ENCODE measurements around the gene STN1.

- no peak for TF ChIP-seq REST (IDR thresholded peaks at IDR 0.05; ENCODE audit: insufficient read depth in 1 of 2, low read depth in 2 of 2, low read length in 1 of 2)
- TF ChIP-seq, protein P1, sequence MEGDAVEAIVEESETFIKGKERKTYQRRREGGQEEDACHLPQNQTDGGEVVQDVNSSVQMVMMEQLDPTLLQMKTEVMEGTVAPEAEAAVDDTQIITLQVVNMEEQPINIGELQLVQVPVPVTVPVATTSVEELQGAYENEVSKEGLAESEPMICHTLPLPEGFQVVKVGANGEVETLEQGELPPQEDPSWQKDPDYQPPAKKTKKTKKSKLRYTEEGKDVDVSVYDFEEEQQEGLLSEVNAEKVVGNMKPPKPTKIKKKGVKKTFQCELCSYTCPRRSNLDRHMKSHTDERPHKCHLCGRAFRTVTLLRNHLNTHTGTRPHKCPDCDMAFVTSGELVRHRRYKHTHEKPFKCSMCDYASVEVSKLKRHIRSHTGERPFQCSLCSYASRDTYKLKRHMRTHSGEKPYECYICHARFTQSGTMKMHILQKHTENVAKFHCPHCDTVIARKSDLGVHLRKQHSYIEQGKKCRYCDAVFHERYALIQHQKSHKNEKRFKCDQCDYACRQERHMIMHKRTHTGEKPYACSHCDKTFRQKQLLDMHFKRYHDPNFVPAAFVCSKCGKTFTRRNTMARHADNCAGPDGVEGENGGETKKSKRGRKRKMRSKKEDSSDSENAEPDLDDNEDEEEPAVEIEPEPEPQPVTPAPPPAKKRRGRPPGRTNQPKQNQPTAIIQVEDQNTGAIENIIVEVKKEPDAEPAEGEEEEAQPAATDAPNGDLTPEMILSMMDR (IDR thresholded peaks at IDR 0.05), result no peak
- TF ChIP-seq POLR2AphosphoS5 (IDR thresholded peaks at IDR 0.05; ENCODE audit: low read depth, low read length), result no peak
- no peak for TF ChIP-seq SIN3A (IDR thresholded peaks at IDR 0.05; ENCODE audit: borderline replicate concordance, insufficient read depth, low read depth, low read length)
Measured at GRCh38 chr10:103834436-103835095, 83.4 kb downstream of the STN1 start.
